ENCODE measurements around the gene CAPN3. TPM values are rescaled to one million over a fixed set of nuclear protein-coding genes. Genes with fewer than 3 reads are reported as not detected.

The CAPN3 gene
- total RNA-seq, 1 experiment from 2014 or later = 0.54 TPM

- ChIA-PET POLR2A (ENCODE audit: low non-redundant PET) (no interaction called here), CTCF (no interaction called here)
- no peaks in the 10 kb centered on the region for H3K9me3 ChIP-seq (ENCODE audit: low read depth, low read length, poor library complexity, severe bottlenecking)
- no peaks in the 10 kb centered on the region for H3K36me3 ChIP-seq (ENCODE audit: insufficient read depth, low read length, poor library complexity, severe bottlenecking)
- intact Hi-C loops (cut with micrococcal nuclease; ENCODE audit: unreplicated experiment) = no loop called here
- DNase-seq (ENCODE audit: low spot score) = no peak
- BruUV-seq (replicated peaks) = no TSS peak
- H3K4me3 ChIP-seq (ENCODE audit: low read depth, low read length, poor library complexity, severe bottlenecking) = no peak overlapping the region
- H3K27me3 ChIP-seq (replicated peaks; ENCODE audit: insufficient read depth, low read depth, low read length, poor library complexity) = no peaks in the 10 kb centered on the region
- no peak for TF ChIP-seq EZH2 (IDR thresholded peaks at IDR 0.05; ENCODE audit: borderline replicate concordance, low read depth, low read length, poor library complexity, severe bottlenecking)
- peaks cover 7% of the 10 kb centered on the region for H3K4me1 ChIP-seq (ENCODE audit: insufficient read depth, low read length, poor library complexity, severe bottlenecking)
- no peak overlapping the region for H3K27ac ChIP-seq (ENCODE audit: low read depth, low read length, poor library complexity, severe bottlenecking)
These were observed 684 bp downstream of the CAPN3 start for GRCh38 chr15:42359985-42360384.

- H3K4me1 ChIP-seq (ENCODE audit: insufficient read depth, low read length, poor library complexity, severe bottlenecking) = peaks cover 7% of the 10 kb centered on the region
- H3K27me3 ChIP-seq (replicated peaks; ENCODE audit: insufficient read depth, low read depth, low read length, poor library complexity) = no peaks in the 10 kb centered on the region
- DNase-seq (ENCODE audit: low spot score) = no peak
- H3K4me3 ChIP-seq (ENCODE audit: low read depth, low read length, poor library complexity, severe bottlenecking) = no peak overlapping the region
- no peaks in the 10 kb centered on the region for H3K9me3 ChIP-seq (ENCODE audit: low read depth, low read length, poor library complexity, severe bottlenecking)
- ChIA-PET POLR2A (ENCODE audit: low non-redundant PET) (no interaction called here), CTCF (no interaction called here)
- H3K36me3 ChIP-seq (ENCODE audit: insufficient read depth, low read length, poor library complexity, severe bottlenecking) = no peaks in the 10 kb centered on the region
- intact Hi-C loops (cut with micrococcal nuclease; ENCODE audit: unreplicated experiment) = no loop called here
- TF ChIP-seq EZH2 (IDR thresholded peaks at IDR 0.05; ENCODE audit: borderline replicate concordance, low read depth, low read length, poor library complexity, severe bottlenecking) = no peak
- no peak for TF ChIP-seq CTCF (conservative IDR thresholded peaks at IDR 0.05; ENCODE audit: low read depth, low read length)
- H3K27ac ChIP-seq (ENCODE audit: low read depth, low read length, poor library complexity, severe bottlenecking) = no peak overlapping the region
- BruUV-seq (replicated peaks) = no TSS peak
These were observed 1.3 kb downstream of the CAPN3 start for GRCh38 chr15:42360535-42361112.

- ChIA-PET POLR2A (ENCODE audit: low non-redundant PET) (no interaction called here), CTCF (no interaction called here)
- no peak overlapping the region for H3K27ac ChIP-seq (ENCODE audit: low read depth, low read length, poor library complexity, severe bottlenecking)
- H3K36me3 ChIP-seq (ENCODE audit: insufficient read depth, low read length, poor library complexity, severe bottlenecking) = no peaks in the 10 kb centered on the region
- no peaks in the 10 kb centered on the region for H3K9me3 ChIP-seq (ENCODE audit: low read depth, low read length, poor library complexity, severe bottlenecking)
- H3K27me3 ChIP-seq (replicated peaks; ENCODE audit: insufficient read depth, low read depth, low read length, poor library complexity) = no peaks in the 10 kb centered on the region
- H3K4me1 ChIP-seq (ENCODE audit: insufficient read depth, low read length, poor library complexity, severe bottlenecking) = peaks cover 7% of the 10 kb centered on the region
- TF ChIP-seq CTCF (conservative IDR thresholded peaks at IDR 0.05; ENCODE audit: low read depth, low read length) (no peak), EZH2 (IDR thresholded peaks at IDR 0.05; ENCODE audit: borderline replicate concordance, low read depth, low read length, poor library complexity, severe bottlenecking) (no peak)
- BruUV-seq (replicated peaks) = no TSS peak
- no peak for DNase-seq (ENCODE audit: low spot score)
- no peak overlapping the region for H3K4me3 ChIP-seq (ENCODE audit: low read depth, low read length, poor library complexity, severe bottlenecking)
- intact Hi-C loops (cut with micrococcal nuclease; ENCODE audit: unreplicated experiment) = no loop called here
These were observed 4.2 kb downstream of the CAPN3 start for GRCh38 chr15:42363487-42363886.

GRCh38 chr15:42363942-42364341 lies 4.6 kb downstream of the CAPN3 start:
- CTCF ChIA-PET = no interaction called here
- Histone ChIP-seq H3K27me3 (replicated peaks; ENCODE audit: insufficient read depth, low read depth, low read length, poor library complexity) (no peaks in the 10 kb centered on the region), H3K4me1 (ENCODE audit: insufficient read depth, low read length, poor library complexity, severe bottlenecking) (peaks cover 7% of the 10 kb centered on the region), H3K27ac (ENCODE audit: low read depth, low read length, poor library complexity, severe bottlenecking) (no peak overlapping the region), H3K36me3 (ENCODE audit: insufficient read depth, low read length, poor library complexity, severe bottlenecking) (no peaks in the 10 kb centered on the region), H3K9me3 (ENCODE audit: low read depth, low read length, poor library complexity, severe bottlenecking) (no peaks in the 10 kb centered on the region), H3K4me3 (ENCODE audit: low read depth, low read length, poor library complexity, severe bottlenecking) (no peak overlapping the region)
- TF ChIP-seq EZH2 (IDR thresholded peaks at IDR 0.05; ENCODE audit: borderline replicate concordance, low read depth, low read length, poor library complexity, severe bottlenecking) (no peak), CTCF (conservative IDR thresholded peaks at IDR 0.05; ENCODE audit: low read depth, low read length) (no peak)
- intact Hi-C loops (cut with micrococcal nuclease; ENCODE audit: unreplicated experiment) = no loop called here
- no peak for DNase-seq (ENCODE audit: low spot score)
- POLR2A ChIA-PET (ENCODE audit: low non-redundant PET) = no interaction called here
- no TSS peak for BruUV-seq (replicated peaks)
